ENCODE measurements around the gene PRKCZ. TPM values are rescaled to one million over a fixed set of nuclear protein-coding genes. Genes with fewer than 3 reads are reported as not detected.

The PRKCZ gene
- total and polyA plus RNA-seq, 9 of the 15 experiments (the other 6 are each of a cell fraction or from before 2014, with no cell fraction given), result 0.07 to 3.1 (median 1.3) TPM

DNA sequence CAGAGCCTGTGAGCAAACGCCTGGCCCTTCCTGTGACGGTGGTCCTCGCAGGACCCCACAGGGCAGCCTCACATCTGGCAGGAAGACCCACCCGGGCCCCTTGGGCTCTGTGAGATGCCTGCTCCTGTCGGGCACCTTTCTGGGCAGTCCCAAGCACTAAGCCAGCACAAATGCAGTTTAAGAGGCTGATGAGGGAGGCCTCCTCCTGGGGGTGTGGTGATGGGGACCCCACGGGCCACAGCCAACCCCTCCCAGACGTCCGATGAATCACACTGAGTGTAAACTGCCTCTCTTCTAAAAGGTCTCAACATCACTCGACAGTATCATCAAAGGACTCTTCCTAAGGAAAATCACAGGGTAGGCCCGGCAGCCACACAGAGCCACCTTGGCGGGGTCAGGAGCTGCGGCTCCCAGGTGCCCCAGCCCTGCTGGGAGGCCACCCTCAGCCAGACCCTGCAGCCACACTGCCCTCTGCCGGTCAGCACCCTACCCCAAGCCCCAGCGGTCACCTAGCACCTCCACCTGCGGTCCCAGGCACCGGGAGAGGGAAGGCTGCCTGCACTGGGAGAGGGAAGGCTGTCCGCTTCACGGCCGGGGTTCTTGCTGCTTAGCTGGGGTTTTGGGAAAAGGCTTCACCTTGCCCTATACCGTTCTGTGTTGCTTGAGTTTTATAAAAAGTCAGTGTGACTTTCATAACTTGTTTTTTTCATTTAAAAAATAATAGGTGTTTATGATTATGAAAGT is 3.9 kb upstream of the PRKCZ start (continued):
- TF ChIP-seq ZNF609 (CRISPR knock-in tag; IDR thresholded peaks at IDR 0.05; ENCODE audit: borderline replicate concordance) (no peak), RBM22 (IDR thresholded peaks at IDR 0.05; ENCODE audit: low read depth, low read length, poor library complexity, severe bottlenecking) (no peak), POLR3A (IDR thresholded peaks at IDR 0.05; ENCODE audit: borderline replicate concordance, extremely low read depth, insufficient read depth, insufficient read length) (no peak), TBP (optimal IDR thresholded peaks at IDR 0.05; ENCODE audit: low read depth, low read length) (peak; percentile 19), TAF7 (tag; IDR thresholded peaks at IDR 0.05) (no peak), KHSRP (IDR thresholded peaks at IDR 0.05) (no peak), TARDBP (IDR thresholded peaks at IDR 0.05) (peak; percentile 40; the same call in 1 of the 2 replicates), NEUROD1 (IDR thresholded peaks at IDR 0.05; ENCODE audit: borderline replicate concordance, low read depth, low read length, partially characterized antibody) (peak; percentile 22), POU5F1 (IDR thresholded peaks at IDR 0.05; ENCODE audit: borderline replicate concordance, low read depth, low read length, partially characterized antibody) (no peak), GTF2F1 (IDR thresholded peaks at IDR 0.05; ENCODE audit: low read depth, low read length) (no peak; the same call in 1 of the 2 replicates), NELFE (IDR thresholded peaks at IDR 0.05; ENCODE audit: insufficient read depth, insufficient read length) (no peak), KLF6 (CRISPR knock-in tag; IDR thresholded peaks at IDR 0.05; ENCODE audit: borderline replicate concordance) (no peak), HMGXB4 (CRISPR knock-in tag; IDR thresholded peaks at IDR 0.05) (no peak), HSF4 (CRISPR knock-in tag; IDR thresholded peaks at IDR 0.05; ENCODE audit: borderline replicate concordance) (no peak), ZNF143 (CRISPR knock-in tag; IDR thresholded peaks at IDR 0.05) (no peak)
- TF ChIP-seq, protein P1, sequence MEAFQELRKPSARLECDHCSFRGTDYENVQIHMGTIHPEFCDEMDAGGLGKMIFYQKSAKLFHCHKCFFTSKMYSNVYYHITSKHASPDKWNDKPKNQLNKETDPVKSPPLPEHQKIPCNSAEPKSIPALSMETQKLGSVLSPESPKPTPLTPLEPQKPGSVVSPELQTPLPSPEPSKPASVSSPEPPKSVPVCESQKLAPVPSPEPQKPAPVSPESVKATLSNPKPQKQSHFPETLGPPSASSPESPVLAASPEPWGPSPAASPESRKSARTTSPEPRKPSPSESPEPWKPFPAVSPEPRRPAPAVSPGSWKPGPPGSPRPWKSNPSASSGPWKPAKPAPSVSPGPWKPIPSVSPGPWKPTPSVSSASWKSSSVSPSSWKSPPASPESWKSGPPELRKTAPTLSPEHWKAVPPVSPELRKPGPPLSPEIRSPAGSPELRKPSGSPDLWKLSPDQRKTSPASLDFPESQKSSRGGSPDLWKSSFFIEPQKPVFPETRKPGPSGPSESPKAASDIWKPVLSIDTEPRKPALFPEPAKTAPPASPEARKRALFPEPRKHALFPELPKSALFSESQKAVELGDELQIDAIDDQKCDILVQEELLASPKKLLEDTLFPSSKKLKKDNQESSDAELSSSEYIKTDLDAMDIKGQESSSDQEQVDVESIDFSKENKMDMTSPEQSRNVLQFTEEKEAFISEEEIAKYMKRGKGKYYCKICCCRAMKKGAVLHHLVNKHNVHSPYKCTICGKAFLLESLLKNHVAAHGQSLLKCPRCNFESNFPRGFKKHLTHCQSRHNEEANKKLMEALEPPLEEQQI (IDR thresholded peaks at IDR 0.05), result no peak
- TF ChIP-seq, protein P2, sequence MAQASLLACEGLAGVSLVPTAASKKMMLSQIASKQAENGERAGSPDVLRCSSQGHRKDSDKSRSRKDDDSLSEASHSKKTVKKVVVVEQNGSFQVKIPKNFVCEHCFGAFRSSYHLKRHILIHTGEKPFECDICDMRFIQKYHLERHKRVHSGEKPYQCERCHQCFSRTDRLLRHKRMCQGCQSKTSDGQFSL (CRISPR knock-in tag; IDR thresholded peaks at IDR 0.05), result no peak
- TF ChIP-seq, protein P2 (tag; IDR thresholded peaks at IDR 0.05), result no peak
